Activated naive CD8-positive, alpha-beta T cell treated with anti-CD3 and anti-CD28 coated beads, Interleukin-2, amount 50 U/mL, for 24 hours (primary cell): ENCODE results near the gene RAB3D.
"Not testable (repeated sequence)": the region's sequence is repeated elsewhere in the genome, so short reads cannot be mapped to it uniquely, and the experiment has no call there.

ENCODE experiments used
- ATAC-seq: fragments of 150-1000 bp; cut with Tn5 transposase; one replicate; pipeline ENCODE4 v1.10.0; 2021
- DNase-seq: peaks from one replicate; pipeline ENCODE4 v3.0.0; 2021
- H3K27ac Mint-ChIP-seq: one replicate; pipeline ENCODE4 v1.8.0; 2021; ENCODE audit warnings: mild to moderate bottlenecking, mixed read lengths
- H3K27me3 Mint-ChIP-seq: one replicate; pipeline ENCODE4 v1.8.0; 2021; ENCODE audit warnings: mixed read lengths
- H3K36me3 Mint-ChIP-seq: one replicate; pipeline ENCODE4 v1.8.0; 2021; ENCODE audit warnings: low read depth, mixed read lengths
- H3K4me1 Mint-ChIP-seq: one replicate; pipeline ENCODE4 v1.8.0; 2021; ENCODE audit warnings: mixed read lengths
- H3K4me3 Mint-ChIP-seq: one replicate; pipeline ENCODE4 v1.8.0; 2021; ENCODE audit warnings: mild to moderate bottlenecking, moderate library complexity, mixed read lengths
- H3K9me3 Mint-ChIP-seq: one replicate; pipeline ENCODE4 v1.8.0; 2021; ENCODE audit warnings: mixed read lengths

RAB3D gene

GRCh38 chr19:11339254-11340098 is at the start of gene RAB3D:
Gene RAB3D (minus strand): TSS chr19:11339657. CDS start chr19:11337399, 2,258 bp downstream.
- Mint-ChIP-seq H3K27ac (no peak within 1 kb of the TSS), H3K4me3 (peak within 1 kb of the TSS; percentile 67), H3K36me3 (peaks cover 4% of the 10 kb centered on the region), H3K9me3 (no peaks in the 10 kb centered on the region), H3K4me1 (peaks cover 25% of the 10 kb centered on the region), H3K27me3 (no peaks in the 10 kb centered on the region)
- ATAC-seq (peak; percentile 90), DNase-seq (peak; percentile 87)

- Mint-ChIP-seq H3K36me3 (no peaks in the 10 kb centered on the region), H3K4me3 (no peak overlapping the region), H3K27ac (no peak overlapping the region), H3K4me1 (peaks cover 7% of the 10 kb centered on the region), H3K9me3 (peaks cover 3% of the 10 kb centered on the region), H3K27me3 (peaks cover 8% of the 10 kb centered on the region)
- DNase-seq: no peak
- no peak for ATAC-seq
Observed at GRCh38 chr19:11387162-11388034, 47.9 kb upstream of the RAB3D start.

GRCh38 chr19:11384778-11385129 is 45.3 kb upstream of the RAB3D start:
- H3K27ac Mint-ChIP-seq: no peak overlapping the region
- peaks cover 15% of the 10 kb centered on the region for H3K27me3 Mint-ChIP-seq
- peaks cover 3% of the 10 kb centered on the region for H3K36me3 Mint-ChIP-seq
- ATAC-seq (no peak), DNase-seq (no peak)
- no peaks in the 10 kb centered on the region for H3K9me3 Mint-ChIP-seq
- H3K4me1 Mint-ChIP-seq: peaks cover 27% of the 10 kb centered on the region
- H3K4me3 Mint-ChIP-seq: no peak overlapping the region

GRCh38 chr19:11383706-11384048 is 44.2 kb upstream of the RAB3D start:
- Mint-ChIP-seq H3K27me3 (peaks cover 15% of the 10 kb centered on the region), H3K4me3 (peak overlapping the region; percentile 65), H3K4me1 (peaks cover 32% of the 10 kb centered on the region), H3K27ac (no peak overlapping the region), H3K36me3 (peaks cover 3% of the 10 kb centered on the region), H3K9me3 (no peaks in the 10 kb centered on the region)
- no peak for ATAC-seq
- no peak for DNase-seq

- Mint-ChIP-seq H3K4me3 (peak overlapping the region; percentile 65), H3K27me3 (peaks cover 15% of the 10 kb centered on the region), H3K4me1 (peaks cover 37% of the 10 kb centered on the region), H3K27ac (peak overlapping the region; percentile 42), H3K9me3 (no peaks in the 10 kb centered on the region), H3K36me3 (peaks cover 3% of the 10 kb centered on the region)
- ATAC-seq (no peak), DNase-seq (peak; percentile 69)
Observed at GRCh38 chr19:11382898-11383705, 43.6 kb upstream of the RAB3D start.

- Mint-ChIP-seq H3K36me3 (peaks cover 12% of the 10 kb centered on the region), H3K9me3 (no peaks in the 10 kb centered on the region), H3K27me3 (peaks cover 15% of the 10 kb centered on the region), H3K4me3 (peak overlapping the region; percentile 89), H3K4me1 (peaks cover 54% of the 10 kb centered on the region), H3K27ac (peak overlapping the region; percentile 95)
- ATAC-seq (peak; percentile 83), DNase-seq (peak; percentile 93)
Observed at GRCh38 chr19:11380653-11381537, 41.4 kb upstream of the RAB3D start.

- Mint-ChIP-seq H3K27ac (peak overlapping the region; percentile 95), H3K9me3 (no peaks in the 10 kb centered on the region), H3K36me3 (peaks cover 13% of the 10 kb centered on the region), H3K4me1 (peaks cover 58% of the 10 kb centered on the region), H3K4me3 (peak overlapping the region; percentile 89), H3K27me3 (peaks cover 15% of the 10 kb centered on the region)
- DNase-seq (no peak), ATAC-seq (no peak)
Observed at GRCh38 chr19:11379857-11380350, 40.4 kb upstream of the RAB3D start.

- not testable (repeated sequence) for ATAC-seq, H3K9me3 Mint-ChIP-seq, H3K4me3 Mint-ChIP-seq, H3K27ac Mint-ChIP-seq, DNase-seq
- peaks cover 57% of the 10 kb centered on the region for H3K4me1 Mint-ChIP-seq
- H3K36me3 Mint-ChIP-seq: peaks cover 13% of the 10 kb centered on the region
- H3K27me3 Mint-ChIP-seq: peaks cover 15% of the 10 kb centered on the region
Observed at GRCh38 chr19:11379269-11379845, 39.9 kb upstream of the RAB3D start.

GRCh38 chr19:11378319-11379189 is 39.1 kb upstream of the RAB3D start:
- peaks cover 56% of the 10 kb centered on the region for H3K4me1 Mint-ChIP-seq
- H3K4me3 Mint-ChIP-seq: no peak overlapping the region
- peak overlapping the region; percentile 35 for H3K27ac Mint-ChIP-seq
- peaks cover 14% of the 10 kb centered on the region for H3K27me3 Mint-ChIP-seq
- no peaks in the 10 kb centered on the region for H3K9me3 Mint-ChIP-seq
- no peak for ATAC-seq
- H3K36me3 Mint-ChIP-seq: peaks cover 13% of the 10 kb centered on the region
- DNase-seq: peak; percentile 29

GRCh38 chr19:11377756-11378155 is 38.3 kb upstream of the RAB3D start:
- Mint-ChIP-seq H3K27me3 (peaks cover 11% of the 10 kb centered on the region), H3K27ac (no peak overlapping the region), H3K4me1 (peaks cover 58% of the 10 kb centered on the region), H3K4me3 (no peak overlapping the region), H3K9me3 (no peaks in the 10 kb centered on the region), H3K36me3 (peaks cover 13% of the 10 kb centered on the region)
- DNase-seq (no peak), ATAC-seq (no peak)

- Mint-ChIP-seq H3K27me3 (peaks cover 7% of the 10 kb centered on the region), H3K27ac (peak overlapping the region; percentile 70), H3K36me3 (peaks cover 13% of the 10 kb centered on the region), H3K4me3 (peak overlapping the region; percentile 57), H3K4me1 (peaks cover 55% of the 10 kb centered on the region), H3K9me3 (no peaks in the 10 kb centered on the region)
- ATAC-seq (no peak), DNase-seq (peak; percentile 14)
Observed at GRCh38 chr19:11377237-11377636, 37.8 kb upstream of the RAB3D start.

- H3K36me3 Mint-ChIP-seq: peaks cover 16% of the 10 kb centered on the region
- no peaks in the 10 kb centered on the region for H3K9me3 Mint-ChIP-seq
- no peak overlapping the region for H3K4me3 Mint-ChIP-seq
- no peaks in the 10 kb centered on the region for H3K27me3 Mint-ChIP-seq
- peak; percentile 42 for ATAC-seq
- H3K27ac Mint-ChIP-seq: no peak overlapping the region
- peaks cover 42% of the 10 kb centered on the region for H3K4me1 Mint-ChIP-seq
- peak; percentile 68 for DNase-seq
Observed at GRCh38 chr19:11375143-11375948, 35.9 kb upstream of the RAB3D start.
